Eye (tissue), 1 donor: Measurements from ENCODE around the gene GSS.

Experiments
- DNase-seq: peaks from one replicate; pipeline ENCODE4 v3.0.0-alpha.2; 2015

The GSS gene

GRCh38 chr20:34955231-34956040 is at the start of gene GSS, which contains the start of gene MYH7B:
GSS (minus strand) TSS chr20:34955806; CDS start chr20:34951852, 3,954 bp downstream.
MYH7B (plus strand) TSS chr20:34955868; CDS start chr20:34978006, 22,138 bp downstream.
- DNase-seq, result peak; percentile 99

DNA sequence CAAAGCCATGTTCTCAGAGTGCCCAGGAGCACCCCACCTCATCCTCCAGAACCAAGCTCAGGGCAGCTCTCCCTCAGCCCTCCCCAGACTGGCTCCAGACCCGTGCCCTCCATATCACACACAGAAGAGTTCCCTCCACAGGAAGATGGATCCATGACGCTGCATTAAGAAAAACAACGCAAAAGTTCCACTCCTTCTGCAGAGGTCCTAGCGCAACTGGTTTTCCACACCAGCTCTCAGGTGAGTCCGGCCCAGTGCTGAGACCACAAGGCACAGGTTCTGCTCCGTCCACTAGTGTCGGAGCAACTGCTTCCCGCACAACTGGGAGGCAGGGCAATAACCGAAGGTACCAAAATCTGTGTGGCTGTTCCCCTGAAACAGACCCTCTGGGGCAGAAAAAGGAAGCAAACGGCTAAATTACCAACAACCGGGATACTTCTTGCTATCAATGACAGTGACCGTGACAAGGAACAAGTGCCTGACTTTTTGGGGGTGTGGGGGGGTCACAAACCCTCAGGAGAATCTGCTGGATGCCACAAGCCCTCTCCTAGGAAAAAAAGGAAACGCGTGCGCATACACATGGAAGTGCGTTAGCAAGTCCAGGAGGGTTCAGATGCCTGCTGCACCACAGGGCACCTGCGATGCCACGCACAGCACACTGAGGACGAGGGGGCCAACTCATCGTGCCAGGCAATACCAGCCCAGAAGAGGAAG is 49.3 kb upstream of the GSS start:
- no peak for DNase-seq

- DNase-seq, result no peak
Observed at GRCh38 chr20:35004051-35004725, 48.6 kb upstream of the GSS start.

DNA sequence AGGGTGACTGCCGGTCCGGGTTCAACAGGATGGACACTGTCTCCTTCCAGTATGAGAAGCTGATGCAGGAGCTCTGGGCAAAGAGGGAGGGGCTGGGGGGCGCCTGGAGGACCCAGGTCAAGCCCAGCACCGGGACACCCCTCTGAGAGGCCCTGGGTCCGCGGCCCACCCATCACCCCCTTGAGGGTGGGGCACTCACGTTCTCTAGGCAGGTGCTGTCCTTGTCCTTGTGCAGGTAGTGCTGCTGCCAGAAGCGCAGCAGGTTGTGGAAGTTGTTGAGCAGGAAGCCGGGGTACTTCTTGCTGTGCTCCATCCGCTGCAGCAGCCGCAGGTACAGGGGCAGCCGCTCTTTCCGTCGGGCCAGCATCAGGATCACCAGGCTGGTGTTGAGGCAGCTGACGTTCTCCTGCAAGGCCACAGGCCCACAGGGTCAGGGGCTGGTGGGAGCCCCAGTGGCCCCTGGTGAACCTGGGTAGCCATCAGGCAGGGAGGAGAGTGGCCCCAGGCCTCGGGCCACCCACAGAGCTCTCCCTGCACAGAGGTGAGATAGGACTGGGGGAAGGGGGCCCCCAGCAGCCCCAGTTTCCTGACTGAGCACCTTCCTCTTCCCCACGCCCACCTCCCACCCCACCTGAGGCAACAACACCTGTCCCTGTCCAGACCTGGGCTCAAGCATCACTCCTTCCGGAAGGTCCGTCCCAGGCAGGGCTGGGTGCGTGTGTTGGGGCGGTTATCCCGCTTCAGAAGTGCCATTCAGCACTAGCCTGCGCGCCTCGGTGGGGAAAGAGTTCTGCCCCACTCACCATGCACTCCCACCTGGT is 47.8 kb upstream of the GSS start:
- DNase-seq, result no peak

DNA sequence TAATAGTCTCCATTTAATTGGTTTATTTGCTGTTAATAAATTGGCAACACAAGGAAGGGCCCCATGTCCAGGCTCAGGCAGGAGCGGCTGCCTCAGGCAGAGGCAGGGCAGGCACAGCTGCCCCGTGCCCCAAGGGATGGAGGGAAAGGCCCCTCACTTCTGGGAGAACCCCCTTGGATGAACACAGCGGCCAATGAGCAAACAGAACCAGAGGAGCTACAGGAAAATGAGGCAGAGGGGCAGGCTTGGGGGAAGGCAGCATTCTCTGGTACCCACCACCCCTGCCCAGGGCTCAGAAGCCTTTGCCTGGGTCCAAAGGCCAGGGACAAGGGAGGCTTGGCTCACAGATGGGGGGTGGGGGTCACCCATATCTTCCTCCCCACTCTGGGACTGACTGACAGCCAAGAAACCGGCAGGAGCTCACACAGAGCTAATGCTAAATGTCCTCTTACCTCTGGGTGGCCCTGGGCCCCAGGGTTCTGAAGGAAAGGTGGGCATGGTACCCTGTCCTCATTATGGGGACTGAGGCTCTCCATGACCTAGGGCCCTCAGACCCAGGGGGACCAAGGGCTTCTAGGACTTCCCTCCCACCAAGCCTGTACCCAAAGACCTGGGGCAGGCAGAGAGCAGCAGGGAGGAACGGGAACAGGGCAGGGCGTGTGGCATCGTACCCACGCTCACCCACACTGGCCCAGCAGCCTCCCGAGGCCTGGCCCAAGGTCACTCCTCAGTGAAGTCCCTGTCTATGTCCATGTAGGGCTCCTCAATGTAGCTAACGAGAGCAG is 47.0 kb upstream of the GSS start:
- no peak for DNase-seq

- no peak for DNase-seq
Observed at GRCh38 chr20:35001596-35002362, 46.2 kb upstream of the GSS start.

DNA sequence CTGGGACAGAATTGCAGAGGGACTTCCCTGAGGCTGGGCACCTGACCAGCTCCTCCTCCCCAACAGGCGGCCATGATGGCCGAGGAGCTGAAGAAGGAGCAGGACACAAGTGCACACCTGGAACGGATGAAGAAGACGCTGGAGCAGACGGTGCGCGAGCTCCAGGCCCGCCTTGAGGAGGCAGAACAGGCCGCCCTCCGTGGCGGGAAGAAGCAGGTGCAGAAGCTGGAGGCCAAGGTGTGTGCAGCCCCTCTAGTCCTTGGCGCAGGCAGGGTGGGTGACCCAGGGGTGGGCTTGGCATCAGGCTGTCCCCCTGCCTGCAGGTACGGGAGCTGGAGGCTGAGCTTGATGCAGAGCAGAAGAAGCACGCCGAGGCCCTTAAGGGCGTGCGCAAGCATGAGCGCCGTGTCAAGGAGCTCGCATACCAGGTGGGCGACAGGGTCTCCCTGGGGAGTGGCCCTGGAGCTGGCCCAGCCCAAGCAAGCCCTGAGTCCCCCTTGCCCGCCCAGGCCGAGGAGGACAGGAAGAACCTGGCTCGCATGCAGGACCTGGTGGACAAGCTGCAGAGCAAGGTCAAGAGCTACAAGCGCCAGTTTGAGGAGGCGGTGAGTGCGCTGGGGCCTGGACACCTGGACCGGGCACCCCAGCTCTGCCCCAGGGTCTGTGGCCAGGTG is 45.5 kb upstream of the GSS start:
- DNase-seq, result no peak

DNA sequence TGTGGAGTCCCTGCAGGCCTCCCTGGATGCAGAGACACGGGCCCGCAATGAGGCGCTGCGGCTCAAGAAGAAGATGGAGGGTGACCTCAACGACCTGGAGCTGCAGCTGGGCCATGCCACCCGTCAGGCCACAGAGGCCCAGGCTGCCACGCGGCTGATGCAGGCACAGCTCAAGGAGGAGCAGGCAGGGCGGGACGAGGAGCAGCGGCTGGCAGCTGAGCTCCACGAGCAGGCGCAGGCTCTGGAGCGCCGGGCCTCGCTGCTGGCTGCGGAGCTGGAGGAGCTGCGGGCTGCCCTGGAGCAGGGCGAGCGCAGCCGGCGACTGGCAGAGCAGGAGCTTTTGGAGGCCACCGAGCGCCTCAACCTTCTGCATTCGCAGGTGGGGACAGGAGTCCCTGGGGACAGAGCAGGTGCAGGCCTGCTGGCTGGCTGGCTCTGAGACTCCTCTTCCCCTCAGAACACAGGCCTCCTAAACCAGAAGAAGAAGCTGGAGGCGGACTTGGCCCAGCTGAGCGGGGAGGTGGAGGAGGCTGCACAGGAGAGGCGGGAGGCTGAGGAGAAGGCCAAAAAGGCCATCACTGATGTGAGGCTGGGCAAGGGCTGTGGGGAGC is 44.8 kb upstream of the GSS start:
- DNase-seq, result no peak

DNA sequence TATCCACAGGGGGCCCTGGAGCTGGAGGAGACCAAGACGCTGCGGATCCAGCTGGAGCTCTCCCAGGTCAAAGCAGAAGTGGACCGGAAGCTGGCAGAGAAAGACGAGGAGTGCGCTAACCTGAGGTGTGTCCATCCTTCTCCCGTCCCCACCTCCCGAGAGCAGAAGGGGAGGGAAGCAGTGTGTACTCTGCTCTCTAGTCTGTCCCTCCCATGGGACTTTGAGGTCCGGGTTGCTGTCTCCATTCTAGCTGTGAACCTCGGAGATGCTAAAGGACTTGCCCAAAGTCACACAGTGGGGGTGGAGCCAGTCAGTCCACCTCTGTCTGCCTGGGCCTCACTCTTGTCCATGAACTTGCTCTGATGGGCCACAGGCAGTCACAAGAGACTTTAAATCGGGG is 44.2 kb upstream of the GSS start:
- no peak for DNase-seq

GRCh38 chr20:34999021-34999451 is 43.4 kb upstream of the GSS start:
- no peak for DNase-seq

DNA sequence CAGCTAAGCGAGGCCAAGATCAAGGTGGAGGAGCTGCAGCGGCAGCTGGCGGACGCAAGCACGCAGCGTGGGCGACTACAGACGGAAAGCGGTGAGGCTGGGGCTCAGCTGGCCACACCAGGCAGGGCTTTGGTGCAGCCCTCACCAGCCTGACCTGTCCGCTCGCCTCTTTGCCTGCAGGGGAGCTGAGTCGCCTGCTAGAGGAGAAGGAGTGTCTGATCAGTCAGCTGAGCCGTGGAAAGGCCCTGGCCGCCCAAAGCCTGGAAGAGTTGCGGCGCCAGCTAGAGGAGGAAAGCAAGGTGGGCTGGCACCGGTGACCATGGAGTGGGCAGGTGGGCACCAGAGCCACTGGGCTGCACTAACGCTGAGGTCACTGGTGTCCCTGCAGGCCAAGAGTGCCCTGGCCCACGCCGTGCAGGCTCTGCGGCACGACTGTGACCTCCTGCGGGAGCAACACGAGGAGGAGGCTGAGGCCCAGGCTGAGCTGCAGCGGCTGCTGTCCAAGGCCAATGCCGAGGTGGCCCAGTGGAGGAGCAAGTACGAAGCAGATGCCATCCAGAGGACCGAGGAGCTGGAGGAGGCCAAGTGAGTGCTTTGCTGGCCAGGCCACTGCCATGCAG is 42.8 kb upstream of the GSS start:
- DNase-seq, result no peak

GRCh38 chr20:34997774-34998173 is 42.2 kb upstream of the GSS start:
- DNase-seq, result no peak

GRCh38 chr20:34997131-34997561 is 41.5 kb upstream of the GSS start:
- peak; percentile 88 for DNase-seq

DNA sequence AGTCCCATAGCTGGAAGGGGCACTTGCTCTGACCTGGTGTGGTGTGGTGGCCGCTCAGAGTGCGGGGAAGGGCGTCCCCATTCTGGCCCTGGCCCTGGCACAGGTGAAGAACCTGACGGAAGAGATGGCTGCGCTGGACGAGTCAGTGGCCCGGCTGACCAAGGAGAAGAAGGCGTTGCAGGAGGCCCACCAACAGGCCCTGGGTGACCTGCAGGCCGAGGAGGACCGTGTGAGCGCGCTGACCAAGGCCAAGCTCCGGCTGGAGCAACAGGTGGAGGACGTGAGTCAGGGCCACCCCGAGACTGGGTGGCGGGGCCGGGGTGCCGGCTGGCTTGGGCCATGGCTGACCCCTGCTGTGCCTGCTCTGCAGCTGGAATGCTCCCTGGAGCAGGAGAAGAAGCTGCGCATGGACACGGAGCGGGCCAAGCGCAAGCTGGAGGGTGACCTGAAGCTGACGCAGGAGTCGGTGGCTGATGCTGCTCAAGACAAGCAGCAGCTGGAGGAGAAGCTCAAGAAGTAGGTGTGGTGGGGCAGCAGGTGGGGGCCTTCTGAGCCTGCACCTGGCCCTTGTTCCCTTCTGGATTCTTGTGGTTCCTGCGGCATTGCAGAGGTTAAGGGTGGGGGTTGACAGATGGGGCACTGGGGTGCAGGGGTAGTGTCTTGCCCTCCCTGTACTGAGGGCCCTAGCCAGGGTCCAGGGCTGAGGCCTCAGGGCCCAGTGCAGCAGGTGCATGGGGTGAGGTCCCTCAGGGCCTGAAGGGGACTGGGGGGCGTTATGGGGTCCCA is 40.8 kb upstream of the GSS start:
- no peak for DNase-seq

DNA sequence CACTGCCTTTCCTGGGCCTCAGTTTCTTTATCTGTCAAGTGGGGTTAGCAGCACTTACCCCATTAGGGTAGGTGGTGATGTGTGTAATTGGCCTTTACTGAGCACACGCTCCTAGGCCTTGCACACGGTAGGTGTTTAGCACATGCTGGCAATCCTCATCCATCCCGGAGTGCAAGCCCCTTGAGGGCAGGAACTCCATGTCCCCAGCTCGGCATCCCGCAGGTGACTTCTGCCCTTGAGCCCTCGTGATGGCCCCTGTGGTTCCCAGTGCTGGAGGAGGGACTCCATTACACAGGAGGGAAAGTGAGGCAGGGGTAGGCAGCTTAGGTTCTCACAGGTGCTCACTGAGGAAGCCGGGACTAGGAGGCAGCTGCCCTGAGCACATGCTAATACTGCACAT is 40.1 kb upstream of the GSS start:
- DNase-seq, result no peak

DNA sequence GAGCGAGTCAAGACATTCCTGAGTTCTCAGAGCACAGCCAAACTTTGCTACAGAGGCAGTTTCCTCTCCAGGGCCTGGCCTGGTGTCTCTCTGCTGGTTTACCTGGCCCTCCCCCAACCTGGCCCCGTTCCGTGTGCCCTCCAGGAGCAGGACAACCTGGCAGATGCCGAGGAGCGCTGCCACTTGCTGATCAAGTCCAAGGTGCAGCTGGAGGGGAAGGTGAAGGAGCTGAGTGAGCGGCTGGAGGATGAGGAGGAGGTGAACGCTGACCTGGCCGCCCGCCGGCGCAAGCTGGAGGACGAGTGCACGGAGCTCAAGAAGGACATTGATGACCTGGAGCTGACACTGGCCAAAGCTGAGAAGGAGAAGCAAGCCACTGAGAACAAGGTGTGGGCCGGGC is 39.6 kb upstream of the GSS start:
- DNase-seq, result no peak

GRCh38 chr20:34994509-34995131 is 39.0 kb upstream of the GSS start:
- no peak for DNase-seq

DNA sequence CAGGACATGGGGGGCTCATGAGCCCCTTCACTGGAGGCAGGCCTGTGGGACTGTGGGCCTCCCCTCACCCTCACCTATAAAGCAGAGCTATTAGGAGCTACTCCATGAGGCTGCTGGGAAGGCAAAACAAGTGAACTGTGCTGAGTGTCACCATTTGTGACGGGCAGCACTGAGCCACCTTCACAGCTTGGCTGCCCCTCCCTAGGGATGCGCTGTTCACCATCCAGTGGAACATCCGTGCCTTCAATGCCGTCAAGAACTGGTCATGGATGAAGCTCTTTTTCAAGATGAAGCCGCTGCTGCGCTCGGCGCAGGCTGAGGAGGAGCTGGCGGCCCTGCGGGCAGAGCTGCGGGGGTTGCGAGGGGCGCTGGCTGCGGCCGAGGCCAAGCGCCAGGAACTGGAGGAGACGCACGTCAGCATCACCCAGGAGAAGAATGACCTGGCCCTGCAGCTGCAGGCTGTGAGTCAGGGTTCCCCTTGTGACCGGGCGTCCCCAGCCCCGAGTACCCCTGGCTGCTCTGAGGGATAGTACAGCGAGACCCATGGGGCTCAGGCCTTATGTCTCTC is 38.4 kb upstream of the GSS start:
- no peak for DNase-seq
